CD4-positive, alpha-beta T cell treated with Interleukin-6 at 100 ng/mL for 8 hours (primary cell): ENCODE results near the gene RRP1B.

Experiments
- DNase-seq: peaks from one replicate; pipeline ENCODE4 v3.0.0-alpha.2; 2020; ENCODE audit warnings: mixed read lengths, low spot score

Gene RRP1B

GRCh38 chr21:43740497-43741156 is 81.3 kb downstream of the RRP1B start:
- DNase-seq, result no peak

DNA sequence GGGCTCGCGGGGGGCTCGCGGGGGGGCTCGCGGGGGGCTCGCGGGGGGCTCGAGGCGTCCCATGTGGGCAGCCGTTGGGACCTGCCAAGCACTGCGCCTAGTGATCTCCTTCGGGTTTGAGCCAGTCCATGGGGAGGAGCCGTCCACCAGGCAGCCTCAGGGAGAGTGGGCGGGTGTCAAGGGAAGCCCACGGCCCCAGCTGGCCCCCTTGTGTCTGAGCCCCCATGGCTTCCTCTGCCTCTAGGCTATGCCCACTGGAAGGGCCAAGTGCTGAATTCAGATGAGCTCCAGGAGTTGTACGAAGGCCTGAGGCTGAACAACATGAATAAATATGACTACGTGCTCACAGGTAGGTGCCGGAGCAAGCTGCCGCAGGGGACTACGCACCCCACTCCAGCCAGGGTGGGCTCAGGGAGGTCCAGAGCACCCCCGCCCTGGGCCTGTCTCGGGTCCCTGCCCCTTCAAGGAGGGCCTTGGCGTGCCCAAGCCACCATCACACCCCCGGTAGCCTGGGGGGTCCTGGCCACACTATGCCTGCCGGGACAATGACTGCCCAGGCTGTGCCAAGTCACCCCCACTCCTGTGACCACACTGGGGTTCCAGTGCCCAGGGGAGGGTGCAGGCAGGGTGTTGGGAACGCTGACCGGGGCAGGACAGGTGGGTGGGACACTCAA is 82.2 kb downstream of the RRP1B start:
- DNase-seq, result no peak

- DNase-seq, result no peak
Observed at GRCh38 chr21:43743947-43744346, 84.6 kb downstream of the RRP1B start.

- DNase-seq, result no peak
Observed at GRCh38 chr21:43744725-43745124, 85.4 kb downstream of the RRP1B start.
